SK-N-SH treated with all-trans-retinoic acid at 6 μM for 48 hours (cell line): ENCODE data around the gene GNMT.
"Not testable (repeated sequence)": the region's sequence is repeated elsewhere in the genome, so short reads cannot be mapped to it uniquely, and the experiment has no call there.

Source experiments
- ATAC-seq: fragments of 200-7000 bp; cut with Tn5 transposase; 3 replicates; pipeline ENCODE4 v1.9.1; 2020; ENCODE audit warnings: mild to moderate bottlenecking, moderate library complexity
- ARNTL ChIP-seq: fragments of 450-650 bp; formaldehyde crosslinking; IDR thresholded peaks from 2 replicates; pipeline ENCODE4 v1.5.0; 2020; ENCODE audit warnings: low read depth, mild to moderate bottlenecking, moderate library complexity, borderline replicate concordance
- BACH2 ChIP-seq: fragments of 250-450 bp; sonication (Bioruptor Pico); IDR thresholded peaks from 2 replicates; pipeline ENCODE4 v1.9.0; 2021; ENCODE audit warnings: mild to moderate bottlenecking, borderline replicate concordance
- CSDC2 ChIP-seq: fragments of 250-450 bp; sonication (Bioruptor Pico); IDR thresholded peaks from 2 replicates; pipeline ENCODE4 v1.5.0; 2020; ENCODE audit warnings: mild to moderate bottlenecking, moderate library complexity
- GLIS3 ChIP-seq: fragments of 250-450 bp; sonication (Bioruptor Pico); IDR thresholded peaks from 2 replicates; pipeline ENCODE4 v1.5.0; 2020; ENCODE audit warnings: mild to moderate bottlenecking, moderate library complexity
- ISL1 ChIP-seq: fragments of 250-450 bp; sonication (Bioruptor Pico); IDR thresholded peaks from 2 replicates; pipeline ENCODE4 v2.1.2; 2022; ENCODE audit warnings: mild to moderate bottlenecking, moderate library complexity
- OSR1 ChIP-seq: fragments of 250-450 bp; sonication (Bioruptor Pico); IDR thresholded peaks from 2 replicates; pipeline ENCODE4 v1.8.0; 2022; ENCODE audit warnings: moderate library complexity, mild to moderate bottlenecking, inconsistent platforms
- PPARA ChIP-seq: fragments of 250-450 bp; sonication (Bioruptor Pico); IDR thresholded peaks from 2 replicates; pipeline ENCODE4 v1.5.0; 2020; ENCODE audit warnings: mild to moderate bottlenecking, borderline replicate concordance
- RARB ChIP-seq: fragments of 250-450 bp; sonication (Bioruptor Pico); IDR thresholded peaks from 2 replicates; pipeline ENCODE4 v1.8.0; 2021; ENCODE audit warnings: mild to moderate bottlenecking, moderate library complexity
- SNAI2 ChIP-seq: fragments of 250-450 bp; sonication (Bioruptor Pico); IDR thresholded peaks from 2 replicates; pipeline ENCODE4 v1.5.0; 2020; ENCODE audit warnings: mild to moderate bottlenecking, moderate library complexity
- TCF4 ChIP-seq: fragments of 250-450 bp; sonication (Bioruptor Pico); IDR thresholded peaks from 2 replicates; pipeline ENCODE4 v1.8.0; 2021; ENCODE audit warnings: mild to moderate bottlenecking, moderate library complexity, borderline replicate concordance
- TOX ChIP-seq: fragments of 250-450 bp; sonication (Bioruptor Pico); IDR thresholded peaks from 2 replicates; pipeline ENCODE4 v1.8.0; 2021; ENCODE audit warnings: mild to moderate bottlenecking, moderate library complexity, borderline replicate concordance
- ZC3H10 ChIP-seq: fragments of 250-450 bp; sonication (Bioruptor Pico); IDR thresholded peaks from 2 replicates; pipeline ENCODE4 v1.5.1; 2021; ENCODE audit warnings: mild to moderate bottlenecking, moderate library complexity
- ZFP30 ChIP-seq: fragments of 450-650 bp; formaldehyde crosslinking; IDR thresholded peaks from 2 replicates; pipeline ENCODE4 v1.5.0; 2022; ENCODE audit warnings: mild to moderate bottlenecking, moderate library complexity
- ZNF565 ChIP-seq: fragments of 450-650 bp; formaldehyde crosslinking; conservative IDR thresholded peaks from 2 replicates; pipeline ENCODE4 v1.5.0; 2020; ENCODE audit warnings: low read depth, mild to moderate bottlenecking, moderate library complexity
- ZNF70 ChIP-seq: fragments of 450-650 bp; formaldehyde crosslinking; IDR thresholded peaks from 2 replicates; pipeline ENCODE4 v1.5.0; 2020; ENCODE audit warnings: mild to moderate bottlenecking, moderate library complexity
- ZNF8 ChIP-seq: fragments of 450-650 bp; formaldehyde crosslinking; IDR thresholded peaks from 2 replicates; pipeline ENCODE4 v1.5.0; 2020; ENCODE audit warnings: mild to moderate bottlenecking, moderate library complexity
- TF ChIP-seq, protein P1 (sequence below): fragments of 250-450 bp; sonication (Bioruptor Pico); IDR thresholded peaks from 2 replicates; pipeline ENCODE4 v1.5.1; 2020; ENCODE audit warnings: low read depth, mild to moderate bottlenecking, moderate library complexity
- TF ChIP-seq, protein P2 (sequence below): fragments of 250-450 bp; sonication (Bioruptor Pico); IDR thresholded peaks from 2 replicates; pipeline ENCODE4 v1.5.0; 2020; ENCODE audit warnings: mild to moderate bottlenecking, moderate library complexity
- TF ChIP-seq, protein P3 (sequence below): fragments of 250-450 bp; sonication (Bioruptor Pico); IDR thresholded peaks from 2 replicates; pipeline ENCODE4 v1.8.0; 2020; ENCODE audit warnings: mild to moderate bottlenecking, moderate library complexity, borderline replicate concordance
- TF ChIP-seq, protein P4 (sequence below): fragments of 250-450 bp; sonication (Bioruptor Pico); IDR thresholded peaks from 2 replicates; pipeline ENCODE4 v1.8.0; 2021; ENCODE audit warnings: low read depth, mild to moderate bottlenecking, moderate library complexity, borderline replicate concordance

GNMT gene

DNA sequence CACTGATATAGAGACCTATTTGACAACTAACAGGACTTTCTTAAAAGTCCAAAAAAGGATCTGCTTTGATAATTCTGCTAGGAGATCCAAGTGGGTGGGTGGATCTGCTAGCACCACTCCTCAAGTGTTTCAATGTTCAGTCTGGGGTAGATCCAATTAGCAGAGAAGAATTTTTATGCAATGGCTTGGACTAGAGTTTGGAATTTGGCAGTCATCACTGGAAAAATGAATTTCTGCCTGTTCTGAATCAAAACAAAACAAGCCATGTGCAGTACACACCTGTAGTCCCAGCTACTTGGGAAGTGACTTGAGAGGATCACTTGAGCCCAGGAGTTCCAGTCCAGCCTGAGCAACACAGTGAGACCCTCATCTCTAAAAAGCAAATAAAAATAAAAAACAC, 12.6 kb upstream of the GNMT start:
- ATAC-seq, result no peak

DNA sequence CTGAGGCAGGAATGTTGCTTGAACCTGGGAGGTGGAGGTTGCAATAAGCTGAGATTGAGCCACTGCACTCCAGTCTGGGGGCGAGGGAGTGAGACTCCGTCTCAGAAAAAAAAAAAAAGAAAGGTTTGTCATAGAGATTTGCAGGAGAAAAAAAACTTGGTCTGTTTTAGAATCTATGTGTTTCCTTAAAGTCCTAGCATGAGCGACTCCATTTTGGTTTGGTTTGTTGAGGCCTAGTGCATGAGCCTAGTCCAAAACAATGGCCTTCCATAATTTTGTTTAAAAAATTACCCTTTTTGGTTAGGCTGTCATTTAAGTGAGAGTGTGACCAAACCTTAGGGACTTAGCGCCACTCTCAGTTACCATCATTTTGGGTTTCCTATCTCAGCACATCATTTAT, 8.2 kb upstream of the GNMT start:
- ATAC-seq, result no peak
- TF ChIP-seq TOX (CRISPR knock-in tag) (no peak), ZC3H10 (CRISPR knock-in tag) (no peak), ZFP30 (CRISPR knock-in tag) (no peak), CSDC2 (CRISPR knock-in tag) (no peak), OSR1 (CRISPR knock-in tag) (no peak), RARB (CRISPR knock-in tag) (no peak)

More for the DNA sequence above, 12.6 kb upstream of the GNMT start:
- no peak for TF ChIP-seq ARNTL
- TF ChIP-seq, protein P1, sequence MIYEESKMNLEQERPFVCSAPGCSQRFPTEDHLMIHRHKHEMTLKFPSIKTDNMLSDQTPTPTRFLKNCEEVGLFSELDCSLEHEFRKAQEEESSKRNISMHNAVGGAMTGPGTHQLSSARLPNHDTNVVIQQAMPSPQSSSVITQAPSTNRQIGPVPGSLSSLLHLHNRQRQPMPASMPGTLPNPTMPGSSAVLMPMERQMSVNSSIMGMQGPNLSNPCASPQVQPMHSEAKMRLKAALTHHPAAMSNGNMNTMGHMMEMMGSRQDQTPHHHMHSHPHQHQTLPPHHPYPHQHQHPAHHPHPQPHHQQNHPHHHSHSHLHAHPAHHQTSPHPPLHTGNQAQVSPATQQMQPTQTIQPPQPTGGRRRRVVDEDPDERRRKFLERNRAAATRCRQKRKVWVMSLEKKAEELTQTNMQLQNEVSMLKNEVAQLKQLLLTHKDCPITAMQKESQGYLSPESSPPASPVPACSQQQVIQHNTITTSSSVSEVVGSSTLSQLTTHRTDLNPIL (CRISPR knock-in tag), result no peak
- TF ChIP-seq RARB (CRISPR knock-in tag), result no peak
- TF ChIP-seq ZNF8 (CRISPR knock-in tag), result no peak
- TF ChIP-seq BACH2 (CRISPR knock-in tag), result no peak
- TF ChIP-seq PPARA, result no peak
- TF ChIP-seq, protein P2, sequence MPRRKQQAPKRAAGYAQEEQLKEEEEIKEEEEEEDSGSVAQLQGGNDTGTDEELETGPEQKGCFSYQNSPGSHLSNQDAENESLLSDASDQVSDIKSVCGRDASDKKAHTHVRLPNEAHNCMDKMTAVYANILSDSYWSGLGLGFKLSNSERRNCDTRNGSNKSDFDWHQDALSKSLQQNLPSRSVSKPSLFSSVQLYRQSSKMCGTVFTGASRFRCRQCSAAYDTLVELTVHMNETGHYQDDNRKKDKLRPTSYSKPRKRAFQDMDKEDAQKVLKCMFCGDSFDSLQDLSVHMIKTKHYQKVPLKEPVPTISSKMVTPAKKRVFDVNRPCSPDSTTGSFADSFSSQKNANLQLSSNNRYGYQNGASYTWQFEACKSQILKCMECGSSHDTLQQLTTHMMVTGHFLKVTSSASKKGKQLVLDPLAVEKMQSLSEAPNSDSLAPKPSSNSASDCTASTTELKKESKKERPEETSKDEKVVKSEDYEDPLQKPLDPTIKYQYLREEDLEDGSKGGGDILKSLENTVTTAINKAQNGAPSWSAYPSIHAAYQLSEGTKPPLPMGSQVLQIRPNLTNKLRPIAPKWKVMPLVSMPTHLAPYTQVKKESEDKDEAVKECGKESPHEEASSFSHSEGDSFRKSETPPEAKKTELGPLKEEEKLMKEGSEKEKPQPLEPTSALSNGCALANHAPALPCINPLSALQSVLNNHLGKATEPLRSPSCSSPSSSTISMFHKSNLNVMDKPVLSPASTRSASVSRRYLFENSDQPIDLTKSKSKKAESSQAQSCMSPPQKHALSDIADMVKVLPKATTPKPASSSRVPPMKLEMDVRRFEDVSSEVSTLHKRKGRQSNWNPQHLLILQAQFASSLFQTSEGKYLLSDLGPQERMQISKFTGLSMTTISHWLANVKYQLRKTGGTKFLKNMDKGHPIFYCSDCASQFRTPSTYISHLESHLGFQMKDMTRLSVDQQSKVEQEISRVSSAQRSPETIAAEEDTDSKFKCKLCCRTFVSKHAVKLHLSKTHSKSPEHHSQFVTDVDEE, result no peak
- no peak for TF ChIP-seq ZNF565 (CRISPR knock-in tag)
- TF ChIP-seq TCF4, result no peak
- TF ChIP-seq SNAI2, result no peak
- no peak for TF ChIP-seq ISL1 (CRISPR knock-in tag)
- TF ChIP-seq, protein P3, sequence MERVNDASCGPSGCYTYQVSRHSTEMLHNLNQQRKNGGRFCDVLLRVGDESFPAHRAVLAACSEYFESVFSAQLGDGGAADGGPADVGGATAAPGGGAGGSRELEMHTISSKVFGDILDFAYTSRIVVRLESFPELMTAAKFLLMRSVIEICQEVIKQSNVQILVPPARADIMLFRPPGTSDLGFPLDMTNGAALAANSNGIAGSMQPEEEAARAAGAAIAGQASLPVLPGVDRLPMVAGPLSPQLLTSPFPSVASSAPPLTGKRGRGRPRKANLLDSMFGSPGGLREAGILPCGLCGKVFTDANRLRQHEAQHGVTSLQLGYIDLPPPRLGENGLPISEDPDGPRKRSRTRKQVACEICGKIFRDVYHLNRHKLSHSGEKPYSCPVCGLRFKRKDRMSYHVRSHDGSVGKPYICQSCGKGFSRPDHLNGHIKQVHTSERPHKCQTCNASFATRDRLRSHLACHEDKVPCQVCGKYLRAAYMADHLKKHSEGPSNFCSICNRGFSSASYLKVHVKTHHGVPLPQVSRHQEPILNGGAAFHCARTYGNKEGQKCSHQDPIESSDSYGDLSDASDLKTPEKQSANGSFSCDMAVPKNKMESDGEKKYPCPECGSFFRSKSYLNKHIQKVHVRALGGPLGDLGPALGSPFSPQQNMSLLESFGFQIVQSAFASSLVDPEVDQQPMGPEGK, result no peak
- TF ChIP-seq ZNF70 (CRISPR knock-in tag), result no peak
- TF ChIP-seq, protein P4, sequence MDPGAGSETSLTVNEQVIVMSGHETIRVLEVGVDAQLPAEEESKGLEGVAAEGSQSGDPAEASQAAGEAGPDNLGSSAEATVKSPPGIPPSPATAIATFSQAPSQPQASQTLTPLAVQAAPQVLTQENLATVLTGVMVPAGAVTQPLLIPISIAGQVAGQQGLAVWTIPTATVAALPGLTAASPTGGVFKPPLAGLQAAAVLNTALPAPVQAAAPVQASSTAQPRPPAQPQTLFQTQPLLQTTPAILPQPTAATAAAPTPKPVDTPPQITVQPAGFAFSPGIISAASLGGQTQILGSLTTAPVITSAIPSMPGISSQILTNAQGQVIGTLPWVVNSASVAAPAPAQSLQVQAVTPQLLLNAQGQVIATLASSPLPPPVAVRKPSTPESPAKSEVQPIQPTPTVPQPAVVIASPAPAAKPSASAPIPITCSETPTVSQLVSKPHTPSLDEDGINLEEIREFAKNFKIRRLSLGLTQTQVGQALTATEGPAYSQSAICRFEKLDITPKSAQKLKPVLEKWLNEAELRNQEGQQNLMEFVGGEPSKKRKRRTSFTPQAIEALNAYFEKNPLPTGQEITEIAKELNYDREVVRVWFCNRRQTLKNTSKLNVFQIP (CRISPR knock-in tag), result no peak
- no peak for TF ChIP-seq ZC3H10 (CRISPR knock-in tag)

DNA sequence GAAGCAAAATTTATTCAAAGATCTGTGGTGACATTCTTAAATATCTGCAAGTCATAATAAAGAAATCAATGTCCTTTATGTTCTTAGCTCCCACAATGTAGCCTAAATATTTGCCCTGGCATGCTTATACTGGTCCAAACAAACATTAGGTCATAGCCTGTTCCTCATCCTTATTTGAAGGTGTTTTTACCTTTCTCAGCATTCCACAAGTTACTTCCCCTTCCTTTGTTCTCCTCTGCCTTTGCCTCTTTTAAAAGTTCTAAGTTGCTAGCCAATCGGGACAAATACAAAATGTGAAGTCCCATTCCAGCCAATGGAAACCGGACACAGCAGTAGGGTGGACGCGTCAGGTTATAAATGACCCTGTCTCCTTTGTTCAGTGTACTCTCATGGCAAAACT, 6.1 kb upstream of the GNMT start:
- ATAC-seq, result not testable (repeated sequence)

DNA sequence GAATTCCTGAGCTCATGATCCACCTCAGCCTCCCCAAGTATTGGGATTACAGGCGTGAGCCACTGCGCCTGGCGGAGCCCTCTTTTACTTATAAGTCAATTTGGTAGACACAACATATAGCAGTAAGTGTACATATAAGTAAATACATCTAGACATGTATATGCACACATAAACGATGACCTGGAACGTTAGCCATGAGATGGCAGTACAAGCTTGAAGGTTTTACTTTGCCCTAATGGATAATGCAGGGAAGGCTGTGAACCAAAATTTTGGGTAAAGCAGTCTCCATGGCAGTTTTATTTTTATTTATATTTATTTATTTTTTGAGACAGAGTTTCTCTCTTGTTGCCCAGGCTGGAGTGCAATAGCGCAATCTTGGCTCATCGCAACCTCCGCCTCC, 2.4 kb upstream of the GNMT start:
- TF ChIP-seq GLIS3 (CRISPR knock-in tag), result no peak
- TF ChIP-seq ZNF8 (CRISPR knock-in tag), result no peak
- TF ChIP-seq, protein P4 (CRISPR knock-in tag), result no peak
- TF ChIP-seq, protein P3, result no peak
- ATAC-seq, result no peak
